Mesenchymal stem cell (in vitro differentiated cells and primary cell): ENCODE results near the gene SUGCT.

ENCODE experiments used
- DNase-seq: peaks from one replicate; pipeline ENCODE4 v3.0.0-alpha.2; 2013
- H2AFZ ChIP-seq: one replicate; pipeline ENCODE4 v1.6.1; 2013; ENCODE audit warnings: low read depth, mild to moderate bottlenecking, control low read depth, inconsistent platforms, low read length, moderate library complexity
- H2AK5ac ChIP-seq: 2 replicates; pipeline ENCODE4 v1.6.1; 2013; ENCODE audit warnings: low read length, moderate library complexity, mild to moderate bottlenecking, inconsistent platforms; ENCODE audit not compliant: severe bottlenecking
- H2BK120ac ChIP-seq: one replicate; pipeline ENCODE4 v1.6.1; 2013; ENCODE audit warnings: low read depth, mild to moderate bottlenecking, inconsistent platforms, low read length, moderate library complexity
- H2BK12ac ChIP-seq, 2 experiments: one replicate each; pipeline ENCODE4 v1.6.1; 2013; ENCODE audit warnings: inconsistent platforms in 2 of 2, low read length in 2 of 2, mild to moderate bottlenecking in 2 of 2, moderate library complexity in 2 of 2, control low read depth in 1 of 2
- H2BK15ac ChIP-seq: one replicate; pipeline ENCODE4 v1.6.1; 2013; ENCODE audit warnings: mild to moderate bottlenecking, low read depth, inconsistent platforms; ENCODE audit not compliant: poor library complexity, severe bottlenecking
- H2BK5ac ChIP-seq: 2 replicates; pipeline ENCODE4 v1.6.1; 2013; ENCODE audit warnings: low read depth, mild to moderate bottlenecking, low read length, control low read depth, inconsistent platforms; ENCODE audit not compliant: poor library complexity, severe bottlenecking
- H3K14ac ChIP-seq, 2 experiments: one replicate each; pipeline ENCODE4 v1.6.1; 2013; ENCODE audit warnings: inconsistent platforms in 2 of 2, low read length in 2 of 2, control low read depth in 1 of 2, mild to moderate bottlenecking in 1 of 2, moderate library complexity in 1 of 2
- H3K18ac ChIP-seq, 2 experiments: one replicate each; pipeline ENCODE4 v1.6.1; 2013; ENCODE audit warnings: inconsistent platforms in 2 of 2, low read length in 2 of 2, control low read depth in 1 of 2, low read depth in 1 of 2, mild to moderate bottlenecking in 1 of 2
- H3K23ac ChIP-seq, 2 experiments: one replicate each; pipeline ENCODE4 v1.6.1; 2013; ENCODE audit warnings: inconsistent platforms in 2 of 2, low read length in 2 of 2, mild to moderate bottlenecking in 2 of 2, moderate library complexity in 2 of 2, control low read depth in 1 of 2
- H3K27ac ChIP-seq: 2 replicates; pipeline ENCODE4 v1.5.1; 2013; ENCODE audit warnings: mild to moderate bottlenecking, moderate library complexity, low read length, control low read depth, inconsistent platforms; ENCODE audit not compliant: poor library complexity, severe bottlenecking
- H3K27me3 ChIP-seq, 2 experiments: 2 replicates each; pipeline versions ENCODE4 v1.6.1 to v1.7.0; 2013; ENCODE audit warnings: low read length in 2 of 2, mild to moderate bottlenecking in 2 of 2, moderate library complexity in 2 of 2, control low read depth in 1 of 2, inconsistent platforms in 1 of 2; ENCODE audit not compliant: control insufficient read depth in 1 of 2, insufficient read depth in 1 of 2
- H3K36me3 ChIP-seq, 2 experiments: 2 replicates each; pipeline versions ENCODE4 v1.6.1 to v1.7.0; 2013; ENCODE audit warnings: low read length in 2 of 2, control low read depth in 1 of 2, inconsistent platforms in 1 of 2, low read depth in 1 of 2, mild to moderate bottlenecking in 1 of 2; ENCODE audit not compliant: insufficient read depth in 2 of 2, control insufficient read depth in 1 of 2
- H3K4ac ChIP-seq, 2 experiments: one replicate each; pipeline ENCODE4 v1.6.1; 2013; ENCODE audit warnings: inconsistent platforms in 2 of 2, low read length in 2 of 2, mild to moderate bottlenecking in 2 of 2, moderate library complexity in 2 of 2, control low read depth in 1 of 2, low read depth in 1 of 2
- H3K4me1 ChIP-seq: 2 replicates; pipeline ENCODE4 v1.6.1; 2013; ENCODE audit warnings: low read depth, low read length, control low read depth; ENCODE audit not compliant: control insufficient read depth, insufficient read depth
- H3K4me2 ChIP-seq: 2 replicates; pipeline ENCODE4 v1.6.1; 2013; ENCODE audit warnings: low read length, mild to moderate bottlenecking, inconsistent platforms; ENCODE audit not compliant: poor library complexity, severe bottlenecking
- H3K4me3 ChIP-seq, 2 experiments: 2 replicates each; pipeline versions ENCODE4 v1.5.1 to v1.7.0; 2013; ENCODE audit warnings: low read length in 2 of 2, mild to moderate bottlenecking in 2 of 2, control low read depth in 1 of 2, low read depth in 1 of 2; ENCODE audit not compliant: insufficient read depth in 1 of 2
- H3K79me1 ChIP-seq: replicated peaks from 2 replicates; pipeline ENCODE4 v1.6.1; 2013; ENCODE audit warnings: mild to moderate bottlenecking, control low read depth, low read length, inconsistent platforms; ENCODE audit not compliant: poor library complexity, severe bottlenecking
- H3K9ac ChIP-seq: 2 replicates; pipeline ENCODE4 v1.7.0; 2013; ENCODE audit warnings: mild to moderate bottlenecking, low read length, moderate library complexity
- H3K9me3 ChIP-seq: 2 replicates; pipeline ENCODE4 v1.7.0; 2013; ENCODE audit warnings: mild to moderate bottlenecking, low read length; ENCODE audit not compliant: control insufficient read depth
- H4K8ac ChIP-seq: one replicate; pipeline ENCODE4 v1.6.1; 2013; ENCODE audit warnings: inconsistent platforms, mild to moderate bottlenecking, low read length, moderate library complexity
- H4K91ac ChIP-seq: one replicate; pipeline ENCODE4 v1.6.1; 2013; ENCODE audit warnings: mild to moderate bottlenecking, low read length, inconsistent platforms
- WGBS: methylation state at CpG from one replicate; pipeline ENCODE4 v1.1.7; 2013; ENCODE audit warnings: mixed read lengths; 5-methylcytosine and 5-hydroxymethylcytosine counted together

Gene SUGCT

GRCh38 chr7:40311307-40311706 is 176.5 kb downstream of the SUGCT start:
- H3K27ac ChIP-seq: no peak overlapping the region
- no peak overlapping the region for H2AK5ac ChIP-seq
- no peak overlapping the region for H3K4ac ChIP-seq
- no peak overlapping the region for H3K14ac ChIP-seq
- no peaks in the 10 kb centered on the region for H3K79me1 ChIP-seq
- no peak overlapping the region for H2BK5ac ChIP-seq
- H3K23ac ChIP-seq: no peak overlapping the region
- no peaks in the 10 kb centered on the region for H3K27me3 ChIP-seq
- no peaks in the 10 kb centered on the region for H3K36me3 ChIP-seq
- no peak overlapping the region for H3K4me2 ChIP-seq
- H4K8ac ChIP-seq: no peak overlapping the region
- no peak overlapping the region for H4K91ac ChIP-seq
- no peak overlapping the region for H2BK15ac ChIP-seq
- no peak overlapping the region for H3K9ac ChIP-seq
- H2BK120ac ChIP-seq: no peak overlapping the region
- no peaks in the 10 kb centered on the region for H3K9me3 ChIP-seq
- no peak overlapping the region for H2AFZ ChIP-seq
- H3K4me3 ChIP-seq: no peak overlapping the region
- H2BK12ac ChIP-seq: no peak overlapping the region
- no peaks in the 10 kb centered on the region for H3K4me1 ChIP-seq
- DNase-seq: no peak
- no peak overlapping the region for H3K18ac ChIP-seq
- 80% methylated on average over 1 of the region's 3 CpGs for WGBS

DNA sequence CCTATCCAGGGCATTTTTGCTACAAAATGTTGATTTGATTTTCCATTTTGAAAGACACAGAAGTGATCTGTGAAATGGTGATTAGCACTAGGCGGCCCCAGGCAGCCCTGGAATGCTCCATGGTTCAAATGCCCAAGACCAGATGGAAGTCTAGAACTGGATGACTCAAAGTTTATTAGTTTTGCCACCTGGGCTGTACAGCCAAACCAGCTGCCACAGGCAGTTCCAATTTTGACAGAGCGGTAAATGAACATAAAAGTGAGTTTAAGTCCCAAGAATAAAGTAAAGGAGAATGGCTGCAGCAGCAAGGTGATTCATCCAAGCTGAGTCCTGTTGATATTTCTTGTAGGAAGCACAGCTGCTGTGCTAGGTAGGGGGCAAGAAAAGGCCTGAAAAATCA is 180.5 kb downstream of the SUGCT start:
- Histone ChIP-seq H3K4me2 (no peak overlapping the region), H3K9ac (no peak overlapping the region), H3K4ac (no peak overlapping the region), H3K4me3 (no peak overlapping the region), H3K4me1 (no peaks in the 10 kb centered on the region), H4K91ac (no peak overlapping the region), H4K8ac (no peak overlapping the region), H3K14ac (no peak overlapping the region), H3K18ac (peak overlapping the region in 1 of 2 experiments; percentile 33), H3K23ac (no peak overlapping the region), H2AK5ac (peak overlapping the region; percentile 29), H2AFZ (no peak overlapping the region), H2BK5ac (no peak overlapping the region), H2BK12ac (no peak overlapping the region), H3K79me1 (no peaks in the 10 kb centered on the region), H3K36me3 (no peaks in the 10 kb centered on the region), H3K27me3 (no peaks in the 10 kb centered on the region), H2BK15ac (no peak overlapping the region), H3K9me3 (no peaks in the 10 kb centered on the region), H3K27ac (peak overlapping the region; percentile 86), H2BK120ac (no peak overlapping the region)
- WGBS: 90% methylated on average over 2 of the region's 2 CpGs
- DNase-seq: no peak

DNA sequence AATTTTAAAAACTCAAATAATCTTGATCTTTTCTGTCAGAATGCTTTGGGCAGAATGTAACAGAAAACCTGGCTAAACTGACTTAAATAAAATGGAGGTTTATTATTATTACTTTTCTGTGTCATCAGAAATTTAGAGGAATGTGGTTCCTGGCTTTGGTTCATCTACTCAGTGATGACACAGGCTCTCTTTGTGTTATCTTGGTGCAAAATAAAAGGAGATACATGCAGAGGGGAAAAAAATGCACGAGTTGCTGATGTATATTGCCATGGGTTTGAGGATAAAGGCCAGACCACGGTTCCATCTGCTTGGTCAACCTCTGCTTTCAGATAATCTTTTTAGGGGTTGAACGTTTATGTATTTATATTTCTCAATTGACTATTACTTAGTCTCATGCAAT is 181.4 kb downstream of the SUGCT start:
- H2BK15ac ChIP-seq: no peak overlapping the region
- 100% methylated on average over 1 of the region's 3 CpGs for WGBS
- no peak overlapping the region for H3K4me2 ChIP-seq
- H4K91ac ChIP-seq: no peak overlapping the region
- no peak overlapping the region for H2BK120ac ChIP-seq
- H3K27me3 ChIP-seq: no peaks in the 10 kb centered on the region
- H2AK5ac ChIP-seq: no peak overlapping the region
- H2BK5ac ChIP-seq: no peak overlapping the region
- H3K36me3 ChIP-seq: no peaks in the 10 kb centered on the region
- H4K8ac ChIP-seq: no peak overlapping the region
- no peak overlapping the region for H3K23ac ChIP-seq
- no peak overlapping the region for H3K4ac ChIP-seq
- H3K27ac ChIP-seq: no peak overlapping the region
- no peak overlapping the region for H2BK12ac ChIP-seq
- no peak for DNase-seq
- H2AFZ ChIP-seq: no peak overlapping the region
- no peak overlapping the region for H3K14ac ChIP-seq
- no peaks in the 10 kb centered on the region for H3K4me1 ChIP-seq
- no peak overlapping the region for H3K18ac ChIP-seq
- H3K9ac ChIP-seq: no peak overlapping the region
- H3K9me3 ChIP-seq: no peaks in the 10 kb centered on the region
- H3K4me3 ChIP-seq: no peak overlapping the region
- no peaks in the 10 kb centered on the region for H3K79me1 ChIP-seq

GRCh38 chr7:40324914-40325313 is 190.1 kb downstream of the SUGCT start:
- Histone ChIP-seq H2BK5ac (no peak overlapping the region), H2BK120ac (no peak overlapping the region), H4K91ac (no peak overlapping the region), H2AFZ (no peak overlapping the region), H3K9ac (no peak overlapping the region), H3K14ac (no peak overlapping the region), H4K8ac (no peak overlapping the region), H2AK5ac (no peak overlapping the region), H2BK12ac (no peak overlapping the region), H3K23ac (no peak overlapping the region), H3K4me2 (no peak overlapping the region), H3K27me3 (no peaks in the 10 kb centered on the region), H3K27ac (no peak overlapping the region), H3K36me3 (no peaks in the 10 kb centered on the region), H2BK15ac (no peak overlapping the region), H3K4me3 (no peak overlapping the region), H3K4me1 (no peaks in the 10 kb centered on the region), H3K4ac (no peak overlapping the region), H3K79me1 (no peaks in the 10 kb centered on the region), H3K18ac (no peak overlapping the region), H3K9me3 (no peaks in the 10 kb centered on the region)
- DNase-seq: no peak
